ENCODE results near the gene PARD6G.

PARD6G gene

GRCh38 chr18:80189531-80189865 lies 57.8 kb downstream of the PARD6G start:
- no peak for DNase-seq

- DNase-seq, result no peak
Measured at GRCh38 chr18:80188643-80189530, 58.4 kb downstream of the PARD6G start.

GRCh38 chr18:80187956-80188642 lies 59.2 kb downstream of the PARD6G start:
- DNase-seq, result no peak

- no peak for DNase-seq
Measured at GRCh38 chr18:80185545-80185944, 61.8 kb downstream of the PARD6G start.

GRCh38 chr18:80184243-80184772 lies 63.0 kb downstream of the PARD6G start:
- DNase-seq, result no peak

GRCh38 chr18:80183273-80184050 lies 63.9 kb downstream of the PARD6G start:
- DNase-seq, result no peak

GRCh38 chr18:80182855-80183254 lies 64.5 kb downstream of the PARD6G start:
- DNase-seq, result no peak

- DNase-seq, result no peak
Measured at GRCh38 chr18:80181642-80182461, 65.5 kb downstream of the PARD6G start.

GRCh38 chr18:80180778-80181564 lies 66.3 kb downstream of the PARD6G start:
- no peak for DNase-seq

- DNase-seq, result peak in 1 of 2 experiments; percentile 58
Measured at GRCh38 chr18:80179857-80180558, 67.3 kb downstream of the PARD6G start.

- DNase-seq, result no peak
Measured at GRCh38 chr18:80178935-80179818, 68.1 kb downstream of the PARD6G start.

GRCh38 chr18:80177128-80177527 lies 70.2 kb downstream of the PARD6G start:
- no peak for DNase-seq

GRCh38 chr18:80176334-80177073 lies 70.8 kb downstream of the PARD6G start:
- DNase-seq, result peak in 1 of 2 experiments; percentile 10

GRCh38 chr18:80175451-80176204 lies 71.7 kb downstream of the PARD6G start:
- no peak for DNase-seq

- DNase-seq, result no peak
Measured at GRCh38 chr18:80173060-80173459, 74.3 kb downstream of the PARD6G start.

GRCh38 chr18:80172056-80172455 lies 75.3 kb downstream of the PARD6G start:
- no peak for DNase-seq

GRCh38 chr18:80171054-80171872 lies 76.1 kb downstream of the PARD6G start:
- DNase-seq, result peak in 1 of 2 experiments; percentile 39

All from NCI-H526 (cell line).